ENCODE results near the gene ARF4.
A peak's percentile ranks its signal among the peaks of the same experiment; 100 is the strongest.

The ARF4 gene

GRCh38 chr3:57575966-57576626, 21.0 kb downstream of the ARF4 start:
- no peak for DNase-seq

GRCh38 chr3:57572096-57572495, 25.0 kb downstream of the ARF4 start:
- no peak for DNase-seq

- no peak for DNase-seq
Observed at GRCh38 chr3:57570878-57571277, 26.3 kb downstream of the ARF4 start.

- no peak for DNase-seq
Observed at GRCh38 chr3:57569859-57570450, 27.2 kb downstream of the ARF4 start.

- peak; percentile 63 for DNase-seq
Observed at GRCh38 chr3:57559526-57559925, 37.6 kb downstream of the ARF4 start.

GRCh38 chr3:57557085-57557537, 40.0 kb downstream of the ARF4 start:
- DNase-seq, result peak; percentile 57

- peak; percentile 45 for DNase-seq
Observed at GRCh38 chr3:57556459-57557084, 40.6 kb downstream of the ARF4 start.

- DNase-seq, result peak; percentile 90
Observed at GRCh38 chr3:57555738-57556458, 41.2 kb downstream of the ARF4 start, which contains the start of gene PDE12. Gene PDE12, plus strand, starts transcription at chr3:57556274. Its CDS starts 106 bp downstream, at chr3:57556380.

GRCh38 chr3:57555306-57555705, 41.8 kb downstream of the ARF4 start:
- DNase-seq, result no peak

- DNase-seq, result no peak
Observed at GRCh38 chr3:57546616-57547015, 50.5 kb downstream of the ARF4 start.

- no peak for DNase-seq
Observed at GRCh38 chr3:57545636-57546268, 51.4 kb downstream of the ARF4 start.

GRCh38 chr3:57544181-57545125, 52.7 kb downstream of the ARF4 start, which contains the start of gene DNAH12:
Gene DNAH12, minus strand, starts transcription at chr3:57544344. Its CDS starts 1,474 bp downstream, at chr3:57542870.
- peak; percentile 33 for DNase-seq

- no peak for DNase-seq
Observed at GRCh38 chr3:57538465-57538864, 58.7 kb downstream of the ARF4 start.

- DNase-seq, result peak; percentile 33
Observed at GRCh38 chr3:57530071-57530608, 67.0 kb downstream of the ARF4 start.
